Transverse colon (tissue), 3 donors: ENCODE results near the gene PHPT1.

Experiments
- POLR2A ChIP-seq: fragments of 450-650 bp; IDR thresholded peaks from one replicate; pipeline ENCODE4 v1.6.1; 2016; ENCODE audit warnings: antibody characterized with exemption, mild to moderate bottlenecking, moderate library complexity
- POLR2AphosphoS5 ChIP-seq, 3 donors: sonication (generic); formaldehyde crosslinking; IDR thresholded peaks; one replicate each; pipeline ENCODE4 v1.6.1; 2016; ENCODE audit warnings: antibody characterized with exemption in 3 of 3

DNA sequence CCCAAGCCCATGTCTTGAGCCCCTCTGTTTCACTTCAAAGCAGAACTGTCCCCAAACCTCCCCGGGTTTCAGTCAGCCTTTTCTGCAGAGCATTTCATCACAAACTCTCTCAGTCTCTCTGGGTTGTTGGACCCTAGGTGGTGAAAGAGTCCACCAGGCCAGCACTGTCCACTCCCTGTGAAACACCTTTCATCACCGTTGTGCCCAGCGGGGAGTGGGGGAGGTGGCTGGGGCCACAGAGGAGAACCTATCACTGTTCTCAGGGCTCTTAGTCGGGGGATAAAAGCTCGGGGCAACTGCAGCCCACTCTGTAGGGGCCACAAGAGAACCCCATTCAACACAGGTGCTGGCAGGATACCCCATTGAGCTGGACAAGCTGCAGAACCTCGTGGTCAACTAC, 46.9 kb upstream of the PHPT1 start:
- TF ChIP-seq POLR2A: no peak
- no peak for TF ChIP-seq POLR2AphosphoS5 (IDR thresholded peaks at IDR 0.05)
